DOHH2 (cell line): Measurements from ENCODE around the gene DIS3L2.

ENCODE experiments used
- H3F3A ChIP-seq: fragments of 200-600 bp; sonication (generic), shearing (Covaris generic); 2 replicates; pipeline ENCODE4 v1.6.0; 2016; ENCODE audit warnings: antibody characterized with exemption, mild to moderate bottlenecking; ENCODE audit not compliant: control insufficient read depth, insufficient read depth
- H3K27ac ChIP-seq: fragments of 200-600 bp; sonication (generic); 2 replicates; pipeline ENCODE4 v1.5.1; 2014; ENCODE audit warnings: low read depth, mild to moderate bottlenecking, low read length, moderate library complexity
- H3K27me3 ChIP-seq: fragments of 200-600 bp; sonication (generic); 2 replicates; pipeline ENCODE4 v1.6.1; 2014; ENCODE audit warnings: mild to moderate bottlenecking, low read length, mixed read lengths; ENCODE audit not compliant: control insufficient read depth
- H3K36me3 ChIP-seq: fragments of 200-600 bp; sonication (generic); 2 replicates; pipeline ENCODE4 v1.6.1; 2014; ENCODE audit warnings: mild to moderate bottlenecking, low read length, moderate library complexity, mixed read lengths; ENCODE audit not compliant: control insufficient read depth
- H3K4me1 ChIP-seq: fragments of 200-600 bp; sonication (generic); 2 replicates; pipeline ENCODE4 v1.6.1; 2014; ENCODE audit warnings: mild to moderate bottlenecking, low read length, mixed read lengths; ENCODE audit not compliant: control insufficient read depth
- H3K4me2 ChIP-seq: fragments of 200-600 bp; sonication (generic); 2 replicates; pipeline ENCODE4 v1.6.0; 2014; ENCODE audit warnings: mild to moderate bottlenecking, low read length, moderate library complexity
- H3K4me3 ChIP-seq: fragments of 200-600 bp; sonication (generic); 2 replicates; pipeline ENCODE4 v1.5.1; 2014; ENCODE audit warnings: mild to moderate bottlenecking, low read length, mixed read lengths
- H3K79me2 ChIP-seq: fragments of 200-600 bp; sonication (generic); 2 replicates; pipeline ENCODE4 v1.6.1; 2014; ENCODE audit warnings: mild to moderate bottlenecking, low read length, mixed read lengths; ENCODE audit not compliant: control insufficient read depth
- H3K9me2 ChIP-seq: fragments of 200-600 bp; sonication (generic); replicated peaks from 2 replicates; pipeline ENCODE4 v1.6.1; 2014; ENCODE audit warnings: mild to moderate bottlenecking, low read length, mixed read lengths; ENCODE audit not compliant: control insufficient read depth
- H3K9me3 ChIP-seq: fragments of 200-600 bp; sonication (generic); 2 replicates; pipeline ENCODE4 v1.6.1; 2014; ENCODE audit warnings: antibody characterized with exemption, low read length, mixed read lengths; ENCODE audit not compliant: control insufficient read depth, insufficient read depth
- H4K20me1 ChIP-seq: fragments of 200-600 bp; sonication (generic); 2 replicates; pipeline ENCODE4 v1.6.0; 2014; ENCODE audit warnings: low read depth, mild to moderate bottlenecking, antibody characterized with exemption, low read length, moderate library complexity; ENCODE audit not compliant: control insufficient read depth, insufficient read depth
- CTCF ChIP-seq: fragments of 200-600 bp; sonication (generic); IDR thresholded peaks from one replicate; pipeline ENCODE4 v1.5.1; 2014; ENCODE audit warnings: antibody characterized with exemption, mild to moderate bottlenecking, low read depth, low read length; ENCODE audit not compliant: poor library complexity, severe bottlenecking
- EZH2phosphoT487 ChIP-seq: fragments of 200-600 bp; sonication (generic); IDR thresholded peaks from 2 replicates; pipeline ENCODE4 v1.6.1; 2017; ENCODE audit warnings: borderline replicate concordance, mild to moderate bottlenecking, antibody characterized with exemption, low read length, moderate library complexity, mixed read lengths

Gene DIS3L2

GRCh38 chr2:232315923-232316299 is 354.4 kb downstream of the DIS3L2 start:
- no peaks in the 10 kb centered on the region for H3K79me2 ChIP-seq
- TF ChIP-seq CTCF, result no peak
- TF ChIP-seq EZH2phosphoT487, result no peak
- H3K4me3 ChIP-seq, result no peak overlapping the region
- H3K9me3 ChIP-seq, result peaks cover 7% of the 10 kb centered on the region
- peaks cover 9% of the 10 kb centered on the region for H3K4me1 ChIP-seq
- no peaks in the 10 kb centered on the region for H3K9me2 ChIP-seq
- H4K20me1 ChIP-seq, result no peaks in the 10 kb centered on the region
- H3K4me2 ChIP-seq, result no peak overlapping the region
- no peaks in the 10 kb centered on the region for H3K36me3 ChIP-seq
- no peaks in the 10 kb centered on the region for H3F3A ChIP-seq
- H3K27me3 ChIP-seq, result no peaks in the 10 kb centered on the region
- no peak overlapping the region for H3K27ac ChIP-seq

GRCh38 chr2:232316461-232317330 is 355.2 kb downstream of the DIS3L2 start:
- H3K4me1 ChIP-seq, result peaks cover 9% of the 10 kb centered on the region
- no peak overlapping the region for H3K4me2 ChIP-seq
- no peaks in the 10 kb centered on the region for H3F3A ChIP-seq
- TF ChIP-seq CTCF, result no peak
- no peak for TF ChIP-seq EZH2phosphoT487
- peaks cover 7% of the 10 kb centered on the region for H3K9me3 ChIP-seq
- H3K27me3 ChIP-seq, result no peaks in the 10 kb centered on the region
- H3K36me3 ChIP-seq, result no peaks in the 10 kb centered on the region
- H3K27ac ChIP-seq, result no peak overlapping the region
- no peak overlapping the region for H3K4me3 ChIP-seq
- no peaks in the 10 kb centered on the region for H3K79me2 ChIP-seq
- no peaks in the 10 kb centered on the region for H4K20me1 ChIP-seq
- H3K9me2 ChIP-seq, result no peaks in the 10 kb centered on the region

GRCh38 chr2:232318169-232318855 is 356.8 kb downstream of the DIS3L2 start:
- Histone ChIP-seq H4K20me1 (no peaks in the 10 kb centered on the region), H3K9me2 (no peaks in the 10 kb centered on the region), H3K9me3 (peaks cover 3% of the 10 kb centered on the region), H3K27ac (no peak overlapping the region), H3F3A (no peaks in the 10 kb centered on the region), H3K4me1 (peaks cover 9% of the 10 kb centered on the region), H3K4me2 (no peak overlapping the region), H3K79me2 (no peaks in the 10 kb centered on the region), H3K4me3 (no peak overlapping the region), H3K36me3 (no peaks in the 10 kb centered on the region), H3K27me3 (no peaks in the 10 kb centered on the region)
- no peak for TF ChIP-seq CTCF
- TF ChIP-seq EZH2phosphoT487, result no peak
